ENCODE data around the gene DYNC1LI2.
"Not testable (repeated sequence)": the region's sequence is repeated elsewhere in the genome, so short reads cannot be mapped to it uniquely, and the experiment has no call there.

Gene DYNC1LI2

GRCh38 chr16:66751303-66751991 is at the start of gene DYNC1LI2:
Gene DYNC1LI2, minus strand, starts transcription at chr16:66751609. Its CDS starts 18 bp downstream, at chr16:66751591.
- peak; percentile 78 for DNase-seq

GRCh38 chr16:66800856-66801255 is 49.4 kb upstream of the DYNC1LI2 start:
- no peak for DNase-seq

DNA sequence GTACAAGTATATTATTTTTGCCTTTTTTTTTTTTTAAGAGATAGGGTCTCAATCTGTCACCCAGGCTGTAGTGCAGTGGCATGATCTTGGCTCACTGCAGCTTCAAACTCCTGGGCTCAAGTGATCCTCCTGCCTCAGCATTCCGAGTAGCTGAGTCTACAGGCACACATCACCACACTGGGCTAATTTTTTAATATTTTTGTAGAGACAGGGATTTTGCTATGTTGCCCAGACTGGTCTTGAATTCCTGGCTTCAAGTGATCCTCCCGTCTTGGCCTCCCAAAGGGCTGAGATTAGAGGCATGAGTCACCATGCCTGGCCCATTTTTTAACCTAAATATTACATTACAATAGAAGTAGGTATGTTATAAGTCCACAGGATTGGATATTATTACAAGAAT is 46.8 kb upstream of the DYNC1LI2 start:
- DNase-seq = no peak

DNA sequence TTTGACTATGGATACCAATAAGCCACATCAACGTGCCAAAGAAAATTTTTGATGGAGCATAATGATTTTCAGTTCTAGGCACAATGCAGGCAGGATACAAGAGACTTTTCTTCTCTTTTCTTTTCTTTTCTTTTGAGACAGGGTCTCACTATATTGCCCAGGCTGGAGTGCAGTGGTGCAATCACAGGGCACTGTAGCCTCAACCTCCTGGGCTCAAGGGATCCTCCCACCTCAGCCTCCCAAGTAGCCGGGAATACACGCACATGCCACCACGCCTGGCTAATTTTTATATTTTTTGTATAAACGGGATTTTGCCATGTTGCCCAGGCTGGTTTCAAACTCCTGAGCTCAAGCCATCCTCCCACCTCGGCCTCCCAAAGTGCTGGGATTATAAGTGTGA is 42.6 kb upstream of the DYNC1LI2 start:
- not testable (repeated sequence) for DNase-seq

DNA sequence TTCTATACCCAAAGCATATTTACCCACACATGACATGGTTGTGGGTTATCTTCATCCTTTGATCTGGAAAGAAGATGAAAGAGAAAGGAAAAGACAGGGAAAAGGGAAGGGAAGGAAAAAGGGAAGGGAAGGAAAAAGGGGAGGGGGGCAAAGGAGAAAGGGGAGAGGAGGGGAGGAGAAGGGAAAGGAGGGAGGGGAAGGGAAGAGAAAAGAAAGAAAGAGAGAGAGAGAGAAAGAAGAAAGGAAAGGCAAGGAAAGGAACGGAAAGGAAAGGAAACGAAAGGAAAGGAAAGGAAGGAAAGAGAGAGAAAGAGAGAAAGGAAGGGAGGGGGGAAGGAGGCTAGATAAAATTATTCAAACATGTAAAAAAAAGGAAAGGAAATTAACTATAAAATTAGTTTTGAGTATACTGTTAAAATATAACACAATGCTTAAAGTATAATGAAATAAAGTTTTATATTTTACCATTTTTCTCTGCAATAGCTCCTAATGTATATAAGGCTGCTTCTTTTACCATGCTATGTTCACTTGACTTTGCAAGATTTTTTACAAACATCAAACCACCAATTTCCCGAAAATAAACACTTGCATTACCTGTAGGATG is 38.8 kb upstream of the DYNC1LI2 start:
- no peak for DNase-seq

- no peak for DNase-seq
Measured at GRCh38 chr16:66787427-66787826, 36.0 kb upstream of the DYNC1LI2 start.

- DNase-seq = no peak
Measured at GRCh38 chr16:66786551-66786950, 35.1 kb upstream of the DYNC1LI2 start.

DNA sequence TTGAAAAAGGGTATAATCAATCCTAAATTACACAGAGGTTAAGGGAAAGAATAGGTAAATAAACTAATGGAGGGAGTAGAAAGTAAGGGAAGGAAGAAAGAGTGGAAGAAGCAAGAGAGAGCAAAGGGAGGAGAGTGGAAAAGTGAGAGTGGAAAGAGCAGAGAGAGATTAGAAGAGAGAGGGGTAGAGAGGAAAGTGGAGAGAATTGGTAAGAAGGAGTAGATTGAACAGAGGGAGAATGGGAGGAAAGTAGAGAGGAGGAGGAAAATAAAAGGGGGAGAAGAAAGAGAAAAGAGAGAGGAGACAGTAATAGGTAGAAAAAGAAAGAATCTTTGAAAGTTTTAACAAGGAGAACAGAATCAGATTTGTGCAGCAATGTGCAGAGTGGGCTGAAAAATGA is 25.0 kb upstream of the DYNC1LI2 start:
- no peak for DNase-seq

GRCh38 chr16:66774981-66775380 is 23.6 kb upstream of the DYNC1LI2 start:
- no peak for DNase-seq

- DNase-seq = no peak
Measured at GRCh38 chr16:66758086-66758485, 6.7 kb upstream of the DYNC1LI2 start.

DNA sequence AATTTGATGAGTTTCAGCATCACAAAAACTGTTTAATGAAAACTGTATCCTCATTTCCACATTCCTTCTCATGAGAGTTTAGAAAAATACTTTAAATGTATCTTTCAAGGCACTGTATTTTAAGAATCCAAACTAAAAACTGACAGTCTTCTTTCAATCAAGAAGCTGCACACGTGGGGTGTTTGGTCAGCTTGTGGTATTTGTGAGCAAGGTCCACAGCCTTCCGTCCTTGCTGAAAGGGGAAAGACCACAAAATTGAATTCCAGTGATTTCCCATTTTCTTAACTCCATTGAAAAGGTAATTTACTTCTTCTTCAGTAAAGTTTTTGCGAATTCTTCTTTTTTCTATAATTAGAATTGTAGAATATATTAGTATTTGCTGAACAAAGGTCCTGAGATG is 3.4 kb upstream of the DYNC1LI2 start:
- no peak for DNase-seq

- DNase-seq = no peak
Measured at GRCh38 chr16:66754211-66754610, 2.8 kb upstream of the DYNC1LI2 start.

DNA sequence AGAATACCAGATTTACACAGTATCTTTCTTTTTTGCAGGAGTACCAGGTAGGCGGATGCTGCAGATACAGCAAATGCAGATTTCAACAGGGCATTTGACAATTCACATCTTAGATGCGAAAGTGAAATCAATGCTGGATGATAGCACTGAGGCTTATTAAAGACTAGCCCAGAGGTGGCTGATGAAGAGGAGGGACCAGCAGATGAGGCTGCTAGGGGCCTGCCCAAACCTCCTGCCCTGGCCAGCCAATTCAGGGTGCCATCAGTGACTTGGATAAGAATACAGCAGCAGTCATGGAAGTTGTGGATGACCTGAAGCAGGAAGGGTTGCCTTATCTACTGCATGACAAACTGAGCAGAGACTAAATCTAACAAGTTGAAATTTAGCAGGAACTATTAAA is 1.5 kb upstream of the DYNC1LI2 start:
- no peak for DNase-seq

- DNase-seq = no peak
Measured at GRCh38 chr16:66752379-66752778, 970 bp upstream of the DYNC1LI2 start.

- no peak for DNase-seq
Measured at GRCh38 chr16:66751992-66752322, 548 bp upstream of the DYNC1LI2 start.

- DNase-seq = no peak
Measured at GRCh38 chr16:66751053-66751302, 431 bp downstream of the DYNC1LI2 start.

DNA sequence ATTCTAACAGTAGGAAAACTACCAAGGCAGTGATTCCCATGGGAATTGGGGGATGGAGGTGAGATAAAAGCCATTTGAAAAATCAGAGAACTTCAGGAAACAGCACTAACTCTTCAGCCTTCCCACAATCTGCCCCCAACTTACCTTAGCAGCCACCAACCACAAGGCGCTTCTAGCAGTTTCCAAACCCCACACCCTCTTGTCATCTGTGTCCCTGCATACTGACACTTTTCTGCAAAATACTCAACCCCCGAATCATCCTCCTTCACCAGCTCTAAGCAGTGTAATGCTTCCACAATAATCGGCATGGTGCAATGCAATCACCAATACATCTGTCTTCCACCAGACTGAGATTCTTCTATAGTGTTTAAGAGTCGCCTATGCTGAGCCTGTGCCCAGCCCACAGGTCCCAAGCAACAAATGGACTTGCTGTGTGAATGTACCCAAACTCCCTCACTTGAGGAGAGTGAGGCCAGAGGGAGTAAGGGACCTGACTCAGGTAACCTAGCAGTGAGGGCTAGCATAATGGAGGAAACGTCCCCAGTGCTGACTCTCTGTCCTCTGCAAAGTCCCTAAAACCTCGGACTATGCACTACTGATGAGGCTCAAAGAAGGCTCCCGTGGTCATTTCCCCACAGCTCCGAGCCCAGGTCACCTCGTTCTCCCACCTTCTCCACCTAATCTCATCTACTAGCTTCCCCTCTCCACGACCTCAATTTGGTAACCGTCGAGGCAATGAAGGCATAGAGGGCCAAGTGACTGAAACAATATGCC is 943 bp downstream of the DYNC1LI2 start:
- DNase-seq = peak; percentile 13

GRCh38 chr16:66746682-66747081 is 4.7 kb downstream of the DYNC1LI2 start:
- peak; percentile 87 for DNase-seq

DNA sequence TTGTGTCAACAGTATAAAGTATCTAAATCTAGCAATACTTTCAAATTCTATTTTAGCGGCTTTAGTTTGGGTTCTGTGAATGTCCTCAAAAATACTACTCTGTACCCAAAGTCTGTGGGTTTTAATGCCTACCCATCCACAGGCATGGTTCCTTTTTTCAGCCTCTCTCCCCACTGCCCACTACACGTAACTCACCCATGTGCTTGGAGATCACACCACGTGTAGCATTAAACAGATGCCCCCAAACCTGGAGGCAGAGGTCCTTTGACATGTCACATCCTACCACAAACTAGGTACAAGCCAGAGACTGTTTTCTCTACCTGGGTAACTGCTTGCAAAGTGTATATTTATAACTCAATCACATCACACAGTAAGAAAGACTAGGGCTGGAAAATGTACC is 5.4 kb downstream of the DYNC1LI2 start:
- no peak for DNase-seq

- no peak for DNase-seq
Measured at GRCh38 chr16:66741950-66742808, 9.2 kb downstream of the DYNC1LI2 start.

DNA sequence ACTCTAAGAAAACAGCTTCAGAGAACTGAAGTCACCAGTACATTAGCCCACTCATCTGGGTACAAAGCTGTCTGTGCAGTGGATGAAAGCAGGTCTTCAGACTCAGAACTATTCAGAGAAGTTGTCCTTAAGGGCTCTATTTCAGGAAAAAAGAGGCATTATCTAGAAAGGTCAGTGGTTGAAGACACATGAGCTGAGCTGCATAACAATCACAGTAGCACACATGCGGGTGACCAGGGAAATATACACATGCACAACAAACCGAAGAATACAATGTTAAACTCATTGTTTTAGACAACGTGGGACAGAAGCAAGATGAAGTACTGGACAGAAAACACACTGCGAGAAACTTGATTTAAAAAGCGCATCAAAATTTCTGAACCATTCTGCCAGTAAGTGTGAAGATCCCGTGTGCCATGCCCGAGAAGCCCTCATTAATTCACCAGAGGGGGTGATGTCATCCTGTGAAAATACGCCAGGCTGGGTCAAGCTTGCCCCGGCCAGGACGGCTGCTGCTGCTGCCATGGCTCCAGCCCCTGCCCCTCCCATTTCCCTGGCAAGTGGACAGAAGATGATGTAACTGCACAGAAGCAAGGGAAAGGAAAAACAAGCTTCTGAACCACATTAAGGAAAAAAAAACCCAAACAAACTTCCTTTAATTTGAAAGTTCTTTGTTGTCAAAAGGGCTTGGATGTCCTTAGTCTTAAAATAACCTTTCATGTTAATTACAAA is 10.1 kb downstream of the DYNC1LI2 start:
- no peak for DNase-seq

- DNase-seq = no peak
Measured at GRCh38 chr16:66740533-66740932, 10.9 kb downstream of the DYNC1LI2 start.

DNA sequence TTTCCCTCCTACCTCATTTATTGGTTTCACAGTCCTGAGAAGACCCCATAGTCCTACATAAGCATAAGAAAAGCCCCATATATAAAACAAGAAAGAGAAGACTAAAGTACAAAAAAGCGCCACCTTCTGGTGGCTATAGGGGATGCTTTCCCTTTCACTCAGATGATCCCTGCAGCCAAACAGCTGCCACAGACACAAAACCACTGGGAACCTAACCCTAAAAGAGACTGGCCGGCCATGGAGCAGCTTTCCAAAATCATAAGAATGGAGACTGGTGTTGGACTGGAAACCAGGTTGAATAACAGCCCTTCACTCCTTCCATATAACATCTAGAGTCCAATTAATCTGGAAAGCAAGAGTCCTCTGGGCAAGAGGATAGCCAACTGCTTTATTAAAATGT is 11.4 kb downstream of the DYNC1LI2 start:
- peak; percentile 41 for DNase-seq

Data from activated CD4-positive, alpha-beta T cell treated with anti-CD3 and anti-CD28 coated beads, Interleukin-2, amount 50 U/mL, for 16 hours (primary cell).